SK-N-SH treated with all-trans-retinoic acid at 6 μM for 48 hours (cell line): ENCODE results near the gene ANKRD34B.

Experiments
- ARNTL ChIP-seq: fragments of 450-650 bp; formaldehyde crosslinking; IDR thresholded peaks from 2 replicates; pipeline ENCODE4 v1.5.0; 2020; ENCODE audit warnings: low read depth, mild to moderate bottlenecking, moderate library complexity, borderline replicate concordance
- BACH2 ChIP-seq: fragments of 250-450 bp; sonication (Bioruptor Pico); IDR thresholded peaks from 2 replicates; pipeline ENCODE4 v1.9.0; 2021; ENCODE audit warnings: mild to moderate bottlenecking, borderline replicate concordance
- ESRRG ChIP-seq: fragments of 250-450 bp; sonication (Bioruptor Pico); IDR thresholded peaks from 2 replicates; pipeline ENCODE4 v1.6.1; 2021; ENCODE audit warnings: mild to moderate bottlenecking
- PPARA ChIP-seq: fragments of 250-450 bp; sonication (Bioruptor Pico); IDR thresholded peaks from 2 replicates; pipeline ENCODE4 v1.5.0; 2020; ENCODE audit warnings: mild to moderate bottlenecking, borderline replicate concordance
- RARB ChIP-seq: fragments of 250-450 bp; sonication (Bioruptor Pico); IDR thresholded peaks from 2 replicates; pipeline ENCODE4 v1.8.0; 2021; ENCODE audit warnings: mild to moderate bottlenecking, moderate library complexity
- ZFP30 ChIP-seq: fragments of 450-650 bp; formaldehyde crosslinking; IDR thresholded peaks from 2 replicates; pipeline ENCODE4 v1.5.0; 2022; ENCODE audit warnings: mild to moderate bottlenecking, moderate library complexity
- TF ChIP-seq, protein P1 (sequence below): fragments of 250-450 bp; sonication (Bioruptor Pico); IDR thresholded peaks from 2 replicates; pipeline ENCODE4 v1.8.0; 2020; ENCODE audit warnings: mild to moderate bottlenecking, moderate library complexity, borderline replicate concordance
- TF ChIP-seq, protein P2 (sequence below): fragments of 250-450 bp; sonication (Bioruptor Pico); IDR thresholded peaks from 2 replicates; pipeline ENCODE4 v1.5.1; 2021; ENCODE audit warnings: mild to moderate bottlenecking, moderate library complexity
- TF ChIP-seq, protein P3 (sequence below): fragments of 250-450 bp; sonication (Bioruptor Pico); IDR thresholded peaks from 2 replicates; pipeline ENCODE4 v1.5.1; 2020; ENCODE audit warnings: low read depth, mild to moderate bottlenecking, moderate library complexity

DNA sequence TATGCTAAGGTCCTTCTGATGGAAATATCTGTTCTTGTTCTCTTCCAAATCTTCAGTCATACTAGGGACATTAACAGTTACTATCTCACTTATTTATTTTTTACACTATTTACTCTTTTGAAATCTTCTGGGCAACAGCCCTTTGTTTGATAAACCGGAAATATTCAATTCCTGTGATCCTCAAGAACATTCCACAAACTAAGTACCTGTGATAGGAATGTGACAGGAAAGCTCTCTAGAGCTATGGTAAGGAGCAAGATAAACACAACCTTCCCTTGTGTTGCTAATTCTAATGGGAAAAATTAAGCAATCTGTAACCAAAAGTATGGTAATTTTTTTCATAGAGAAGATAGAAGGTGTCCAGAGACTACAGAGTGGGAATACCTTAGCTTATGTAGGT, 22.0 kb upstream of the ANKRD34B start:
- TF ChIP-seq ZFP30 (CRISPR knock-in tag) = no peak
- TF ChIP-seq, protein P1, sequence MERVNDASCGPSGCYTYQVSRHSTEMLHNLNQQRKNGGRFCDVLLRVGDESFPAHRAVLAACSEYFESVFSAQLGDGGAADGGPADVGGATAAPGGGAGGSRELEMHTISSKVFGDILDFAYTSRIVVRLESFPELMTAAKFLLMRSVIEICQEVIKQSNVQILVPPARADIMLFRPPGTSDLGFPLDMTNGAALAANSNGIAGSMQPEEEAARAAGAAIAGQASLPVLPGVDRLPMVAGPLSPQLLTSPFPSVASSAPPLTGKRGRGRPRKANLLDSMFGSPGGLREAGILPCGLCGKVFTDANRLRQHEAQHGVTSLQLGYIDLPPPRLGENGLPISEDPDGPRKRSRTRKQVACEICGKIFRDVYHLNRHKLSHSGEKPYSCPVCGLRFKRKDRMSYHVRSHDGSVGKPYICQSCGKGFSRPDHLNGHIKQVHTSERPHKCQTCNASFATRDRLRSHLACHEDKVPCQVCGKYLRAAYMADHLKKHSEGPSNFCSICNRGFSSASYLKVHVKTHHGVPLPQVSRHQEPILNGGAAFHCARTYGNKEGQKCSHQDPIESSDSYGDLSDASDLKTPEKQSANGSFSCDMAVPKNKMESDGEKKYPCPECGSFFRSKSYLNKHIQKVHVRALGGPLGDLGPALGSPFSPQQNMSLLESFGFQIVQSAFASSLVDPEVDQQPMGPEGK (CRISPR knock-in tag) = no peak
- TF ChIP-seq ESRRG (CRISPR knock-in tag) = no peak
- TF ChIP-seq, protein P2, sequence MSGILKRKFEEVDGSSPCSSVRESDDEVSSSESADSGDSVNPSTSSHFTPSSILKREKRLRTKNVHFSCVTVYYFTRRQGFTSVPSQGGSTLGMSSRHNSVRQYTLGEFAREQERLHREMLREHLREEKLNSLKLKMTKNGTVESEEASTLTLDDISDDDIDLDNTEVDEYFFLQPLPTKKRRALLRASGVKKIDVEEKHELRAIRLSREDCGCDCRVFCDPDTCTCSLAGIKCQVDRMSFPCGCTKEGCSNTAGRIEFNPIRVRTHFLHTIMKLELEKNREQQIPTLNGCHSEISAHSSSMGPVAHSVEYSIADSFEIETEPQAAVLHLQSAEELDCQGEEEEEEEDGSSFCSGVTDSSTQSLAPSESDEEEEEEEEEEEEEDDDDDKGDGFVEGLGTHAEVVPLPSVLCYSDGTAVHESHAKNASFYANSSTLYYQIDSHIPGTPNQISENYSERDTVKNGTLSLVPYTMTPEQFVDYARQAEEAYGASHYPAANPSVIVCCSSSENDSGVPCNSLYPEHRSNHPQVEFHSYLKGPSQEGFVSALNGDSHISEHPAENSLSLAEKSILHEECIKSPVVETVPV (CRISPR knock-in tag) = no peak
- TF ChIP-seq, protein P3, sequence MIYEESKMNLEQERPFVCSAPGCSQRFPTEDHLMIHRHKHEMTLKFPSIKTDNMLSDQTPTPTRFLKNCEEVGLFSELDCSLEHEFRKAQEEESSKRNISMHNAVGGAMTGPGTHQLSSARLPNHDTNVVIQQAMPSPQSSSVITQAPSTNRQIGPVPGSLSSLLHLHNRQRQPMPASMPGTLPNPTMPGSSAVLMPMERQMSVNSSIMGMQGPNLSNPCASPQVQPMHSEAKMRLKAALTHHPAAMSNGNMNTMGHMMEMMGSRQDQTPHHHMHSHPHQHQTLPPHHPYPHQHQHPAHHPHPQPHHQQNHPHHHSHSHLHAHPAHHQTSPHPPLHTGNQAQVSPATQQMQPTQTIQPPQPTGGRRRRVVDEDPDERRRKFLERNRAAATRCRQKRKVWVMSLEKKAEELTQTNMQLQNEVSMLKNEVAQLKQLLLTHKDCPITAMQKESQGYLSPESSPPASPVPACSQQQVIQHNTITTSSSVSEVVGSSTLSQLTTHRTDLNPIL (CRISPR knock-in tag) = no peak
- TF ChIP-seq BACH2 (CRISPR knock-in tag) = no peak
- TF ChIP-seq RARB (CRISPR knock-in tag) = no peak
- no peak for TF ChIP-seq ARNTL (CRISPR knock-in tag)
- no peak for TF ChIP-seq PPARA (CRISPR knock-in tag)
